GM19043 (cell line): ENCODE measurements around the gene GULP1.

Experiments used
- ATAC-seq: cut with Tn5 transposase; IDR thresholded peaks from one replicate; pipeline ENCODE4 v1.9.1; 2021; ENCODE audit warnings: low read depth; ENCODE audit not compliant: unreplicated experiment

The GULP1 gene

GRCh38 chr2:188414869-188415753 lies 123.4 kb downstream of the GULP1 start:
- ATAC-seq: no peak

GRCh38 chr2:188415754-188416083 lies 124.0 kb downstream of the GULP1 start:
- no peak for ATAC-seq

- ATAC-seq: no peak
These were observed 124.7 kb downstream of the GULP1 start for GRCh38 chr2:188416367-188416766.

GRCh38 chr2:188422726-188423125 lies 131.1 kb downstream of the GULP1 start:
- no peak for ATAC-seq

- no peak for ATAC-seq
These were observed 133.6 kb downstream of the GULP1 start for GRCh38 chr2:188425266-188425665.

- ATAC-seq: no peak
These were observed 134.4 kb downstream of the GULP1 start for GRCh38 chr2:188426121-188426520.

GRCh38 chr2:188430705-188431104 lies 139.0 kb downstream of the GULP1 start:
- ATAC-seq: no peak

GRCh38 chr2:188434018-188434417 lies 142.3 kb downstream of the GULP1 start:
- no peak for ATAC-seq

GRCh38 chr2:188435115-188435514 lies 143.4 kb downstream of the GULP1 start:
- no peak for ATAC-seq

GRCh38 chr2:188437537-188437936 lies 145.9 kb downstream of the GULP1 start:
- no peak for ATAC-seq

GRCh38 chr2:188439986-188440385 lies 148.3 kb downstream of the GULP1 start:
- no peak for ATAC-seq

- ATAC-seq: no peak
These were observed 149.2 kb downstream of the GULP1 start for GRCh38 chr2:188440849-188441248.

GRCh38 chr2:188441288-188441947 lies 149.7 kb downstream of the GULP1 start:
- ATAC-seq: no peak

GRCh38 chr2:188443207-188443606 lies 151.5 kb downstream of the GULP1 start:
- ATAC-seq: no peak

GRCh38 chr2:188444106-188444835 lies 152.6 kb downstream of the GULP1 start:
- no peak for ATAC-seq

GRCh38 chr2:188449561-188449960 lies 157.9 kb downstream of the GULP1 start:
- no peak for ATAC-seq

- ATAC-seq: no peak
These were observed 158.3 kb downstream of the GULP1 start for GRCh38 chr2:188449971-188450370.

- no peak for ATAC-seq
These were observed 159.2 kb downstream of the GULP1 start for GRCh38 chr2:188450732-188451483.

GRCh38 chr2:188452084-188452483 lies 160.4 kb downstream of the GULP1 start:
- no peak for ATAC-seq

GRCh38 chr2:188456114-188456909 lies 164.6 kb downstream of the GULP1 start:
- ATAC-seq: no peak
